SK-N-MC (cell line): ENCODE measurements around the gene ABTB2.

Experiments
- DNase-seq: peaks from one replicate; pipeline ENCODE4 v3.0.0-alpha.2; 2011; ENCODE audit warnings: low read depth, low spot score
- H3K27ac ChIP-seq: fragments of 200-600 bp; sonication (generic); 2 replicates; pipeline ENCODE4 v1.5.1; 2016; ENCODE audit warnings: mixed run types
- H3K36me3 ChIP-seq: fragments of 200-600 bp; sonication (generic); 2 replicates; pipeline ENCODE4 v1.6.1; 2017; ENCODE audit warnings: antibody characterized with exemption, low read length, mixed read lengths; ENCODE audit not compliant: insufficient read depth
- H3K4me3 ChIP-seq: fragments of 200-600 bp; sonication (generic); 2 replicates; pipeline ENCODE4 v1.5.1; 2016
- H3K9ac ChIP-seq: fragments of 200-600 bp; sonication (generic); 2 replicates; pipeline ENCODE4 v1.8.0; 2017; ENCODE audit warnings: mixed run types, mixed read lengths; ENCODE audit not compliant: insufficient read length
- H3K9me3 ChIP-seq: fragments of 200-600 bp; sonication (generic); 2 replicates; pipeline ENCODE4 v1.6.1; 2017; ENCODE audit warnings: low read depth, mild to moderate bottlenecking, antibody characterized with exemption, low read length, moderate library complexity, mixed read lengths
- EZH2 ChIP-seq: fragments of 200-600 bp; sonication (generic); IDR thresholded peaks from one replicate; pipeline ENCODE4 v1.6.1; 2017; ENCODE audit warnings: antibody characterized with exemption
- FOXP2 ChIP-seq: optimal IDR thresholded peaks from 2 replicates; pipeline ENCODE3; 2011; ENCODE audit warnings: mild to moderate bottlenecking, moderate library complexity; ENCODE audit not compliant: insufficient read depth; ENCODE audit errors: extremely low read length, control extremely low read depth
- POLR2AphosphoS5 ChIP-seq: IDR thresholded peaks from 2 replicates; pipeline ENCODE4 v1.6.1; 2012; ENCODE audit warnings: mild to moderate bottlenecking, low read depth, low read length, borderline replicate concordance

Gene ABTB2

DNA sequence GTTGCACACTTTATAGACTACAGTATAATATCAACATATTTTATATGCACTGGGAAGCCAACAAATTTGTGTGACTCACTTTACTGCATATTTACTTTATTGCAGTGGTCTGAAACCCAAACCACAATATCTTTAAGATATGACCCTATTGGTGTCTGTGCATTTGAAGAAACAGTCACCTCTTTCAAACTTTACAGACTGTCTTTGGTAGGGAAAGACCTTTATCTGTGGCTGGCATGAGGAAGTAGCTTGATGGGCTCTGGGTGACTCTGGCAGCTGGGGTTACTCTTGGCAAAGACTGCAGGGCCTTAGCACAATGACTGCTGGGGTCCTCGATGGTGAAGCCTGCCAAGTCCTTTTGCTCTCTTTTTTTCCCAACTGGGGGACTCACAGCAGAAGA lies 21.3 kb upstream of the ABTB2 start:
- no peak for DNase-seq
- TF ChIP-seq FOXP2 (no peak), EZH2 (no peak), POLR2AphosphoS5 (no peak)
- no peaks in the 10 kb centered on the region for H3K36me3 ChIP-seq
- H3K9ac ChIP-seq = no peak overlapping the region
- H3K4me3 ChIP-seq = no peak overlapping the region
- H3K27ac ChIP-seq = no peak overlapping the region
- H3K9me3 ChIP-seq = no peaks in the 10 kb centered on the region

DNA sequence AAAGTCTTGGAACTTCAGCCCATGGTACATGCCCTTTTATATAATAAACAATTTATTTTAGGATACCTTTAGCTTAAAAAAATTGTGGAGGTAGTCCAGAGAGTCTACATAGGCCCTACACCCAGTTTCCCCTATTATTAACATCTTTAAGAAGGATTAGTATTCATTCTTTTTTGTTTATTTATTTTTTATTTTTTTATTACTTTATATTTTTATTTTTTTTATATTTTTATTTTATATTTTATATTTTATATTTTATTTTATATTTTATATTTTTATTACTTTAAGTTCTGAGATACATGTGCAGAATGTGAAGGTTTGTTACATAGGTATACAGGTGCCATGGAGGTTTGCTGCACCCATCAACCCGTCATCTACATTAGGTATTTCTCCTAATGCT lies 15.9 kb upstream of the ABTB2 start:
- DNase-seq = no peak
- TF ChIP-seq EZH2 = no peak
- TF ChIP-seq FOXP2 = no peak
- TF ChIP-seq POLR2AphosphoS5 = no peak
- H3K36me3 ChIP-seq = no peaks in the 10 kb centered on the region
- no peak overlapping the region for H3K9ac ChIP-seq
- H3K9me3 ChIP-seq = no peaks in the 10 kb centered on the region
- H3K4me3 ChIP-seq = no peak overlapping the region
- no peak overlapping the region for H3K27ac ChIP-seq

DNA sequence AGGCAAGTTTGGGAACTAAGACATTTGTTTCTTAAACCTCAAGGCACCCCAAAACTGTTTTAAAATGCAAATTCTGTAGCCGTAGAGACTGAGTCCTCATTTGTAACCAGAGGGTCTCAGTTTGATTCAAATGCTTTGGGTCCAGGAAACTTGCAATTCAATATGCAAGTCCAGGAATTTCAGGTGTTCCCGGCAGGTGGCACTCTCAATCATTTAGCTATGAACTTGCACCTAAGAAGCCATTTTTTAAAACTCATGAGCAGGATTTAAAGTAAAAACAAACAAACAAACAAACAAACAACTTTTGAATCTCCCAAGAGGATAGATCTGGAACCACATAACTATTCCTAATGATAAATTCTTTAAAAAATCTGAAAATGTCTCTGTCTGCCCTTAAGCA lies 8.7 kb upstream of the ABTB2 start:
- no peak overlapping the region for H3K27ac ChIP-seq
- TF ChIP-seq POLR2AphosphoS5 = no peak
- TF ChIP-seq EZH2 = no peak
- no peak for TF ChIP-seq FOXP2

DNA sequence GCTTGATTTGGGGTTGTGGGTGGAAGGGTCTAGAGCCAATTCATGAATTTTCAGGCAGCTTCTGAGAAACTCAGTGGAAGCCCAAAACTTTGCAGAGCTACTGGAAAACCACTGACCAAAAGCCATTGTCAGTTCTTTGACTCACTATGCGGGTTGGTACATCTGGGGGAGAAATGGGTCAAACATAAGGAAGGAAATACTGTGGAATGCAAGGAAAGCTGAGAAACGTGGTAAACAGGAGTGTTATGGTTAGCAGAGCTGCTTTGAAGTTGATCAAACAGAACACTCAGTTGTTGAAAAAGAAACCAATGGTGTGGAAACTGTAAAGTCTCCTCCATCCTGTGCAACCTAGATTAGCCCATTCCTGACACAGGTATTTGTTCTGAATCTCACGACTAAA lies 6.3 kb upstream of the ABTB2 start:
- DNase-seq = no peak
- Histone ChIP-seq H3K4me3 (no peak overlapping the region), H3K27ac (no peak overlapping the region), H3K36me3 (no peaks in the 10 kb centered on the region), H3K9me3 (no peaks in the 10 kb centered on the region), H3K9ac (no peak overlapping the region)
- TF ChIP-seq FOXP2 (no peak), EZH2 (no peak), POLR2AphosphoS5 (no peak)

More for the DNA sequence above, 8.7 kb upstream of the ABTB2 start:
- DNase-seq = no peak
- Histone ChIP-seq H3K9ac (no peak overlapping the region), H3K36me3 (no peaks in the 10 kb centered on the region), H3K4me3 (no peak overlapping the region), H3K9me3 (no peaks in the 10 kb centered on the region)

DNA sequence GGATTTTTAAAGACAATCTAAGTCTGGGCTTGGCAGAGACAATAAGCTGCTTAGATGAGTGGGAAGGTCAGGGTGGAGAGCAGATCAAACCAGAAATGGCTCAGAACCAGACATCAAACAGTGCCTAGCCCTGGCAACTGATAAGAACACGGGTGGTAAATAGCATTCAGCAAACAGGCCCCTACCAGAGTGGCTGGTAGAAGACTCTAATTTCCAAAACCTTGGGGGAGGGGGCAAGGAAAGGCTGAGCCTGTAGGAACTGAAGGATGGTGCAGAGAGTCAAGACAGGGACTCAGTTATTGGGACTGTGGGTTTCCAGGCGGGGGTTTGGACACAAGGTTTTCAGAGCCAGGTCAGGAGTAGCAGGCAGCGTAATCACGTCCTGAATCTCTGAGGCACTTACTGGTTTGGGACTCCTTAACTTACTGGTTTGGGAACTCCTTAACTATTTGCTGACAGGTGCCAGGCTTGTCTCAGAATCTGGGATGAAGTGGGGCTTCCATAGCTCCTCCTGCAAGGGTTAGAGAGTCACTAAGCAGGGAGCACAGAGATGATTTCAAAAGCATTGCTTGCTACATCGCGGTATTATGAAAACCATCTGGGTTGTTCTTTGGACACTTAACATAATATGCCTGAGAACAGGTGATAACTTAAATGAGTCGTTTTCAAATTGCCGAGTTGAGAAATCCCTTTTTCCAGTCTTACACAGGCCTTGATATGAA lies 5.7 kb upstream of the ABTB2 start:
- TF ChIP-seq EZH2 = no peak
- TF ChIP-seq POLR2AphosphoS5 = no peak
- no peak for TF ChIP-seq FOXP2
- no peaks in the 10 kb centered on the region for H3K36me3 ChIP-seq
- H3K27ac ChIP-seq = no peak overlapping the region
- H3K9me3 ChIP-seq = no peaks in the 10 kb centered on the region
- no peak for DNase-seq
- no peak overlapping the region for H3K4me3 ChIP-seq
- no peak overlapping the region for H3K9ac ChIP-seq

DNA sequence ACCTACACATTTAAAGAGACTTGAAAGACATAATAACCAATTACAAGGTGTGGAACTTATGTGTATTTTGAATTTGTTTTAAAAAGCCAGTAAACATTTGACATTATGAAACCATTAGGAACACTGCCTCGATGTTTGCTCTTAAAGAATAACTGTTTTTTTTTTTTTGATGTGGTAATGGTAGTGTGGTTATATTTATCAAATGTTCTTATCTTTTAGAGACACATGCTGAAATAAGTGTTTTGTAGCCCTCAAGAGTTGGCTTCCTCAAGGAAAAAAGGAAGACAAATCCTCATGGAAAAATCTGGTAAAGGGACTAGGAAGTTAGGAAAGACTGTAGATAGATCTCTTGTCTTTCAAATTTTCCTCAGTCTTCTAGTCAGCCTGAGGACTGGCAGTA lies 2.2 kb upstream of the ABTB2 start:
- no peak overlapping the region for H3K9ac ChIP-seq
- no peak for TF ChIP-seq FOXP2
- no peak for TF ChIP-seq EZH2
- TF ChIP-seq POLR2AphosphoS5 = no peak
- DNase-seq = no peak
- H3K4me3 ChIP-seq = peak overlapping the region; percentile 85; the same call in 1 of the 2 replicates
- no peaks in the 10 kb centered on the region for H3K36me3 ChIP-seq
- no peaks in the 10 kb centered on the region for H3K9me3 ChIP-seq
- H3K27ac ChIP-seq = 0 out of 2 replicates have a peak overlapping the region, but pooled peaks have one; percentile 19

DNA sequence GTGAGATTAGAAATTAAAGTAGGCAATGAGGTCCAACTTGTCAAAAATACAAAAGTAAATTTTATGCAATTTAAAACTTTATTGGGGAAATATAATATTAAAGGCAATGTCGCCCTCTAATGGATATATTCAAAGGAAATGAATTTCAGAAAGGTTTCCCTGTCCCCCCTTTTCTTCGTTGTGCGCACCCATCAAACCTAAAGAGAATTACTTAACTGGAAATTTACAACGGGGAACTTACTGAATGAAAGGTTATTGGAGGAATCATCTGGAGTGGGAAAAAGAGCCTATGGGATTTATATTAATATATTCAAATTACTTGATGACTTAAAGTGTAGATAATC lies 1.7 kb upstream of the ABTB2 start:
- no peaks in the 10 kb centered on the region for H3K9me3 ChIP-seq
- peak overlapping the region; percentile 85 for H3K4me3 ChIP-seq
- TF ChIP-seq EZH2 (no peak), POLR2AphosphoS5 (no peak), FOXP2 (no peak)
- H3K36me3 ChIP-seq = no peaks in the 10 kb centered on the region
- H3K9ac ChIP-seq = peak overlapping the region; percentile 16
- 0 out of 2 replicates have a peak overlapping the region, but pooled peaks have one; percentile 19 for H3K27ac ChIP-seq
- no peak for DNase-seq

DNA sequence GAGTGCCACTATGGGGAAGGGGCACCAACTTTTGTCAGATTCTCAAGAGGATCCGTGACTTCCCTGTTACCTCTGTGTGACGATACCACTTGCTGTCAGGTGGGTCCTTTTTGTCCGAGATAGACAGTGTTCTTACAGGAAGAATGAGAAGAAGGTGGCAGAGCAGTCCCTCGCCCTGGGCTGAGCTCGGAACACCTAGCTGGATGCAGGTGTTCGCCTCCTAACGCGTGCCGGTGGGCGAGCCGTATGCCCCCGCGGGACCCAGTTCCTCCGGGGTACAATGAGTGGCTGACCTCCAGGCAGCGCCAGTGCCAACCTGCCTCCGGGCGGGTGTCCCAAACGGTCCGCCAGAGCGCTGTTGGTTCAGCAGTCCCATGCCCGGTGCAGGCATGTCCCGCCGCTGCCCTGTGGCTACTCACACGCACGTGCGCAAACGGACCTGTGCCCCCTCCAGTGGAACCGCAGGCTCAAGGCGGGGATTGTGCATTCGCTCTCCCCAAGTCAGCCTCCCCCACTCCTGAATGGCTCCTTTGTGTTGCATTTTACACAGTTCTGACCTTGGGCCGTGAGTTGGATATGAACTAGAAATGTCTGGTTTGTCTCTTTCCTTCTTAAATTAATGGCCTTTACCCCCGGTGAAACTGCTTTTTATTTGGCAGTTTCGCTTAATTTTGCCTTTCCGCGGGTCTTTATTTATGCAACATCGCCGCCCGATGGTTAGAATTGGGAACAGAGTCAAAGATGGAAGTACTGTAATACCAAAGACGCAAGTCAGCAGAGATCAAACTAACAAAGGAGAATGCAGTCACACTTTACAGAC lies 1.1 kb upstream of the ABTB2 start:
- H3K9me3 ChIP-seq = no peaks in the 10 kb centered on the region
- DNase-seq = peak; percentile 74
- H3K9ac ChIP-seq = peak overlapping the region; percentile 49
- H3K27ac ChIP-seq = 0 out of 2 replicates have a peak overlapping the region, but pooled peaks have one; percentile 40
- no peaks in the 10 kb centered on the region for H3K36me3 ChIP-seq
- TF ChIP-seq FOXP2 = no peak
- TF ChIP-seq POLR2AphosphoS5 = no peak
- TF ChIP-seq EZH2 = no peak
- H3K4me3 ChIP-seq = peak overlapping the region; percentile 85
